Kasumi-1 (cell line): ENCODE measurements around the gene PRKN.

ENCODE experiments used
- DNase-seq, 2 experiments: peaks; one replicate each; lab custom pipeline; 2025; lab: John Stamatoyannopoulos, UW

The PRKN gene

GRCh38 chr6:161961796-161962195, 765.8 kb downstream of the PRKN start:
- DNase-seq = no peak

- no peak for DNase-seq
These were observed 766.5 kb downstream of the PRKN start for GRCh38 chr6:161961046-161961445.

GRCh38 chr6:161959072-161959471, 768.5 kb downstream of the PRKN start:
- no peak for DNase-seq

GRCh38 chr6:161956082-161956481, 771.5 kb downstream of the PRKN start:
- DNase-seq = no peak

- DNase-seq = no peak
These were observed 772.8 kb downstream of the PRKN start for GRCh38 chr6:161954699-161955276.

GRCh38 chr6:161954077-161954476, 773.5 kb downstream of the PRKN start:
- DNase-seq = no peak

GRCh38 chr6:161951126-161951525, 776.4 kb downstream of the PRKN start:
- no peak for DNase-seq

GRCh38 chr6:161949531-161949930, 778.0 kb downstream of the PRKN start:
- no peak for DNase-seq

- DNase-seq = no peak
These were observed 779.1 kb downstream of the PRKN start for GRCh38 chr6:161948462-161948861.

- no peak for DNase-seq
These were observed 780.2 kb downstream of the PRKN start for GRCh38 chr6:161947371-161947770.

- no peak for DNase-seq
These were observed 781.1 kb downstream of the PRKN start for GRCh38 chr6:161946461-161946860.

- DNase-seq = no peak
These were observed 784.0 kb downstream of the PRKN start for GRCh38 chr6:161943561-161943960.

GRCh38 chr6:161941565-161941964, 786.0 kb downstream of the PRKN start:
- no peak for DNase-seq

- DNase-seq = no peak
These were observed 787.0 kb downstream of the PRKN start for GRCh38 chr6:161940519-161940918.

GRCh38 chr6:161926324-161926723, 801.2 kb downstream of the PRKN start:
- no peak for DNase-seq

- no peak for DNase-seq
These were observed 803.0 kb downstream of the PRKN start for GRCh38 chr6:161924516-161925116.

- DNase-seq = peak; percentile 60 to 69
These were observed 804.9 kb downstream of the PRKN start for GRCh38 chr6:161922631-161923119.

- peak; percentile 23 to 27 for DNase-seq
These were observed 805.8 kb downstream of the PRKN start for GRCh38 chr6:161921602-161922395.

- DNase-seq = no peak
These were observed 807.9 kb downstream of the PRKN start for GRCh38 chr6:161919691-161920090.

- no peak for DNase-seq
These were observed 808.8 kb downstream of the PRKN start for GRCh38 chr6:161918628-161919205.

- no peak for DNase-seq
These were observed 809.4 kb downstream of the PRKN start for GRCh38 chr6:161918109-161918531.

GRCh38 chr6:161917645-161918044, 809.9 kb downstream of the PRKN start:
- no peak for DNase-seq
